Dermis microvascular lymphatic vessel endothelial cell (primary cell): ENCODE results near the gene LGALS3. TPM values are rescaled to one million over a fixed set of nuclear protein-coding genes. Genes with fewer than 3 reads are reported as not detected.

Source experiments
- DNase-seq, 2 donors: peaks; one replicate each; pipeline versions ENCODE4 v3.0.0 to v3.0.0-alpha.2; 2010; ENCODE audit warnings: low read depth in 2 of 2
- total RNA-seq: library from RNA; depleted of rRNA; stranded (reverse); fragments of >200 nt; gene quantifications from 2 replicates; pipeline ENCODE4 v1.2.1, GENCODE V29; 2014

The LGALS3 gene
- total RNA-seq, 1 donor from 2014 or later = 98.5 TPM

- no peak for DNase-seq
These were observed 1.1 kb downstream of the LGALS3 start for GRCh38 chr14:55130196-55130550.

GRCh38 chr14:55131370-55132137 lies 2.5 kb downstream of the LGALS3 start:
- no peak for DNase-seq

DNA sequence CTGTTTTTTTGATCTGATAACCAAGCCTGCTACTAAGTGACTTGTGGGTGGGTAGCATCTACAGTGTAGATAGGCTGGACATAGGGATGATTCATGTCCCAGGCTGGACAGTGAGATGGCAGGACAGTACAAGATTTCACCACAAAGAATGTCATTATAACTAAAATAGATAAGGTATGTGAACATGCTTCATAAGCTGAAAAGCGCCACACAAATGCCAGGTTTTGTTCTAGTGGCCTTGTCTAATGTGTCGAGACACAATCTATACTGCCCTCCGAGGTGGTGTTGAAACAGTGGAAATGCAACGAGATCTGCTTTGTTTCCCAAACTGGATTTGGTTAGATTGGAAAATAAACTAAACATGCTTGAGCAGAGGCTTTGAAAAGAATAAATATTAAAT lies 4.4 kb downstream of the LGALS3 start:
- DNase-seq = peak; percentile 51 to 70

- DNase-seq = peak in 1 of 2 donors; percentile 24
These were observed 7.2 kb downstream of the LGALS3 start for GRCh38 chr14:55136241-55136640.

GRCh38 chr14:55136885-55137786 lies 8.1 kb downstream of the LGALS3 start:
- peak; percentile 67 to 96 for DNase-seq

DNA sequence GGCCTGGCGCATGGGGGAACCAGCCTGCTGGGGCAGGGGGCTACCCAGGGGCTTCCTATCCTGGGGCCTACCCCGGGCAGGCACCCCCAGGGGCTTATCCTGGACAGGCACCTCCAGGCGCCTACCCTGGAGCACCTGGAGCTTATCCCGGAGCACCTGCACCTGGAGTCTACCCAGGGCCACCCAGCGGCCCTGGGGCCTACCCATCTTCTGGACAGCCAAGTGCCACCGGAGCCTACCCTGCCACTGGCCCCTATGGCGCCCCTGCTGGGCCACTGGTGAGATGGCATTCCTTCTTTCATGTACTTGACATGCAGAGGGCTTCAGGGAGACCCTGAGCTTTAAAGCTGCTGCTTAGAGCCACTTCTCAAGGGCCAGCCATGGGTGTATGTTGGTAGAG lies 9.0 kb downstream of the LGALS3 start:
- DNase-seq = no peak

- no peak for DNase-seq
These were observed 10.1 kb downstream of the LGALS3 start for GRCh38 chr14:55139141-55139540.

DNA sequence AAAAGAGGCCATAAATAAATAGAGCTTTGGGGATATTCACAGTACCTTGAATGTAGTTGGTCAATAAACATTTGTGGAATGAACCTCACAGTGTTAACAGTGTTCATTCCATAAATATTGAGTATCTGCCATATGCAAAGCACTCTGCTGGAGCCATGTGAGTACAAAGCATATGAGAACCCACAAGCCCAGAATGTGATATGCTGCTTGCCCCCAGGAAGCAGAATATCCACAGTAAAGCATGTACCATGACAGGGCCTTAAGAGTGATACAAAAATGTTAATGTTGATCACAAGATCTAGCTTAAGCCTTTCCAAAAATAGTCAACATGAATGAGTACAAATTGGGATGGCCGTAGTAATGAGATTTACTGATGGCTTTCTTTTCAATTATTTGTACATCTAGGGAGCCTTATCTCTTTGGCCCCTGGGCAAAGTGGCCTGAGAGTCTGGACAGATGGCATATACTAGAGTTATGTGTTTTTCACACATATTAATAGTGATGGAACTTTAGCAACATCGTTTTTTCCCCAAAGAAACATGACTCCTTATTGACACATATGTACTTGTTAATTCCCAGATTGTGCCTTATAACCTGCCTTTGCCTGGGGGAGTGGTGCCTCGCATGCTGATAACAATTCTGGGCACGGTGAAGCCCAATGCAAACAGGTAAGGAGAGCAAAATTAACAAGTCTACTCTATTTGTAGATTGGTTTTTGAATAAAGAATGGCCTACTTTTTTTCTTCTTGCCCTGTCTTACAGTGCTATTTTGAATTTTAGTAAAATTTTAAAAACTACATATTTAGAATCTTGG lies 10.9 kb downstream of the LGALS3 start:
- no peak for DNase-seq

DNA sequence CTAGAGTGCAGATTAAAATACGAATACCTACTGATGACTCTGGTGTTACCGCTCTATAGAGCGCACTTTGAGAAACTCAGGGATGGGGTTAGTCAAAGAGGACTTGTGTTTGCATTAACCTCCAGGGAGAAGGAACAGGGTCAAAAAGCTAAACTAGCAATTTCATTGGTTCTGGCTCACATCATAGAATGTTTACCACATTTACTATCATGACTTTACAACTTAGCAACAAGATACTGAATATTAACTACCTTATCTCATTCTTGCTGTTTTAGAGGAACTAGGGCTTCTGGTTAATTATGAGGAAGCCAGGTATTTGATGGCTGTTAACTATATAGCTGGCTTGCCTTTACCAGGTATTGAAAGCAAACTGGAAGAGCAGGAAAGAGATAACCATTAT lies 12.8 kb downstream of the LGALS3 start:
- DNase-seq = no peak

DNA sequence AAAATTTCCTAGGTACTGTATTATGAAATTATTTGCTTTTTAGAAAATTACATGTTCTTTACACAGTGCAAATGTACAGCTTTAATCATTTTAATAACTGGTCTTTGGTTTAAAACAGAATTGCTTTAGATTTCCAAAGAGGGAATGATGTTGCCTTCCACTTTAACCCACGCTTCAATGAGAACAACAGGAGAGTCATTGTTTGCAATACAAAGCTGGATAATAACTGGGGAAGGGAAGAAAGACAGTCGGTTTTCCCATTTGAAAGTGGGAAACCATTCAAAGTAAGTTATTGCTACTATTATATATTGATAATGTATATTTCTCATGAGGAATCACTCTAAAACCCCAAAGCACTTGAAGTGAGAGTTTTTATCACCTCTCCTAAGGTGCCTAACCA lies 13.4 kb downstream of the LGALS3 start:
- no peak for DNase-seq

- no peak for DNase-seq
These were observed 17.4 kb downstream of the LGALS3 start for GRCh38 chr14:55146425-55146824.

DNA sequence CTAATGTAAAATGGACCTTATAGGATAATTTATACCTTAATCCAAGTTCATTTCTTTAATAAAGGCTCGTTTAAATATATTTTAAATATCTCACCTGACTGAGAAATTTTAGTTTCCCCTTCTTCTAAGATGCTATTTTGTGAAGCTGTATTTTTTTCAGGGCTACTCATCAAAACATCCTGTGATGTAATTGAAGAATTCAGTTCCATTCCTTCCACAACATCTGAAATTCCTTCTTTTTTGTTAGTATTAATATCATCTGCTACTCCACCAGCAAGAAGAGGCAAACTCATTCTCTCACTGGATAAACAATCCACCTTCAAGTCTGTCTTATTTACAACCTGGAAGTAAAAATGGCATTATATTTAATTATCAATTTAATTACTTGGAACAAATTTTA lies 22.5 kb downstream of the LGALS3 start:
- DNase-seq = no peak

DNA sequence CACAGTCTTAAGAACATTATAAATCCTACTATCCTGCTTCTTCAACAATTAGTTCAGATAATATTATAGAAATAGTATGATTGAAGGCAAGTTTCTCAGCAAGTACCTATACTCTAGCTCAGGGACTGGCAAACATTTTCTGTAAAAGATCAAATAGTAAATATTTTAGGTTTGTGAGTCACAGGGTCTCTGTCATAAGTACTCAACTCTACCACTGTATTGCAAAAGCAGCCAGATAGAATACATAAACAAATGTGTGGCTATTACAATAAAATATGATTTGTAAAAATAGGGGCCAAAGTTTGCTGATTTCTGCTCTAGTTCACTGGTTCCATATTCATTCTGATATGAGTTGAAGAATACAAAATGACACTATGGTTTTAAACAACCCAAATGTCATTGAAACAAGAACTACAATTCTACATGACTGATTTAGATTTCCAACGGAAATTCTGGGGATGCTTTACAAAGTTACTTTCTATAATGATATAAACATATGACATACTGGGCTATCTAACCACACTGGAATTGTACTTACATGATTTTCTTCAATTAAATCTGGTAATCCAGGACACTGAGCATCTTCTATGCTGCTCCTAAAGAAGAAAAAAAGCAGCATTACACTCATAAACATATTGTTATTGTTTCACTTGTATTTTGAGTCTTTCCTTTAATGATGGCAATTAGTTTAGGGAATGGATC lies 23.2 kb downstream of the LGALS3 start:
- no peak for DNase-seq

DNA sequence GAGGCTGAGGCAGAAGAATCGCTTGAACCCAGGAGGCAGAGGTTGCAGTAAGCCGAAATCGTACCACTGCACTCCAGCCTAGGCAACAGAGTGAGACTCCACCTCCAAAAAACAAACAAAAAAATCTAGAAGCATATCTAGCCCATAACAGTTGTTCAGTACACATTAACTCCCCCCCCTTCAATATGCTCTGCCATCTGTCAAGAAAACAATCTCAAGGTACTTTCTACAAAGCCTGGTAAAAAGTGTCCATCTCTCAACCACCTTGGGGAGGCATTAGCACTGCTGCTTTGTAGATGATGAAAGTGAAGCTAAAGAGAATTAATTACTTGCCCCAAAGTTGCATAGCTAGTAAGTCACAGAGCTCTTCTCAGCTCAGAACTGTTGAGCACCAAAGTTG lies 24.9 kb downstream of the LGALS3 start:
- no peak for DNase-seq

DNA sequence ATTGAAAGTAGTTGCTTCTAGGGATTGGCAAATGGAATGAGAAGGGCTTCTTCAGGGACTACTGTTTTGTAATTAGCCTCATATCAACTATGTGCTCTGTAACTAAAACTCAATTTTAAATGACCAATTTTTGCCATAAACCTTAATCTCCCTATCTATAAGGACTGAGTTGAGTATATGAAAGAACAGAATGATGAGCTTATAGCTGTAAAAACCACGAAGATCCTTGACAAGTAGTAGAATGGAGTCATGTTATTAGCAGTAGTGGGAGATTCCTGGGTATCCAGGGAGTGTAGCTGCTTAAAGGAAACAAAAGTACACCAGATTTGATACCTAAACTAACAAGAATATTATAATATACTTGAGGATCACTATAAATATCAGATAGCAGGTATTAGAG lies 28.0 kb downstream of the LGALS3 start:
- DNase-seq = no peak

GRCh38 chr14:55158412-55158811 lies 29.4 kb downstream of the LGALS3 start:
- no peak for DNase-seq

DNA sequence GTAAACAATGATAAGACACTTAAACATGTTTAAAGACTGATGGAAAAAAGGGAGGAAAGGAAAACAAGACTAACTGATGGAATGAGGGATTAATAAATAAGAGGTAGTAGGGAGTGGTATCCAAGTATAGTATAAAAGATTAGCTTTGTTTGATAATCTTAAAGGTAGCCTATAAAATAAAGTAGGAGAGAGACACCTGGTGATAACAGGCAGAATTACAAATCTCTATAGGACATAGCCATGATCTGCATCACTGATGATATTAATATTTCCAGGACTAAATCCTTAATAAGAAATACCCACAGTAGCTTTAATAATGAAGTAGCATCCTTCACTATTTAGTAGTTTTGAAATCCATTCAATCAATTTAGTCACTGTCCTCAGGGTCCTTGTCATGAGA lies 31.9 kb downstream of the LGALS3 start:
- peak; percentile 43 to 59 for DNase-seq

DNA sequence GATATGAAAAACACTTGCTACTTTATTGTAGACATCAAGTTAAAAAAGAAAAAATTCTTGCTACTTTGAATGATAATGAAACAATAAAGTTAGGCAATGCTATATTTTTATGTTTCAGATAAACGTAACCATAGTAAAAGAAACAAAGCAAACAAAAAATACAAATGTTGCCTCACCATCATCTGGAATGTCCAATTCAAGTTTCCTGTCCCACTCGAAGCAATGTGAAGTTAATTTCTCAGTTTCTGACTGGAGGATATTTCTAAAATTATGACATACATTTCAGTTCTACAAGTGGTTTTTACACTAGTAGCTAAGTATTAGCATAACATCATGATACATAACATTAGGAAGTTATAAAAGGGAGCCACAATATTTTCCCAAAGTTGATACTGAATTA lies 41.5 kb downstream of the LGALS3 start:
- peak in 1 of 2 donors; percentile 16 for DNase-seq

DNA sequence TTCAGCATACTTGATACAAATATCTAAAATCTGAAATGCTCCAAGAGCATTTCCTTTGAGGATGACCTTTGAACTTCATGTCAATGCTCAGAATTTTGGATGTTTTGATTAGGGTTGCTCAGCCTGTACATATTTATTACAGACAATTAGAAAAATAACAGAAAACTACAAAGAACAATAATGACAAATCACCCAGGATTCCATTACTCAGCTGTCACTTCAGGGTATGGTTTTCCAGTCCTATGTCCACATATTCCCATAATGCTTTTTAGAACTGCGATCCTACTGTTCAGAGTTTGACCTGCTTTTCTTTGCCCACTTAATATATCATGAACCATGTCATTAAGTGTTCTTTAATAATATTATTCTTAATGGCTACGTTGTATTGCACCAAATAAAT lies 51.0 kb downstream of the LGALS3 start:
- no peak for DNase-seq

DNA sequence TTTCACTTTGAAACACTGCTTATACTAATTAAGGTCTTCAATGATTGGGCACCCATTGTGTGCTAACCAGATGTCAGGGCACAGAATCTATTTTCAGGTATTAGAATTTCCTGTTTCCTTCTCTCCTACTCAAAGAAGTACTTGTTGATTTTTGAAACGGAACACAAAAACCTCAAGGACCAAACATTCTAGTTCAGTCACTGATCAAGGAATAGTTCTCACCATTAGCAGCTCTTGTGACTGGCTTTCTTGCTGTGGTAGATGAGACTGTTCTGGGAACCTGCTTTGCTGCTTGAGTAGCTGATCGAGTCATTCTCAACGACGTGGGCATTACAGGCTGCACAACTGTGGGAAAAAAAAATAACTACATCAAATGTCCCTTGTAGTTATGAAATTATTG lies 51.4 kb downstream of the LGALS3 start:
- DNase-seq = peak in 1 of 2 donors; percentile 23

DNA sequence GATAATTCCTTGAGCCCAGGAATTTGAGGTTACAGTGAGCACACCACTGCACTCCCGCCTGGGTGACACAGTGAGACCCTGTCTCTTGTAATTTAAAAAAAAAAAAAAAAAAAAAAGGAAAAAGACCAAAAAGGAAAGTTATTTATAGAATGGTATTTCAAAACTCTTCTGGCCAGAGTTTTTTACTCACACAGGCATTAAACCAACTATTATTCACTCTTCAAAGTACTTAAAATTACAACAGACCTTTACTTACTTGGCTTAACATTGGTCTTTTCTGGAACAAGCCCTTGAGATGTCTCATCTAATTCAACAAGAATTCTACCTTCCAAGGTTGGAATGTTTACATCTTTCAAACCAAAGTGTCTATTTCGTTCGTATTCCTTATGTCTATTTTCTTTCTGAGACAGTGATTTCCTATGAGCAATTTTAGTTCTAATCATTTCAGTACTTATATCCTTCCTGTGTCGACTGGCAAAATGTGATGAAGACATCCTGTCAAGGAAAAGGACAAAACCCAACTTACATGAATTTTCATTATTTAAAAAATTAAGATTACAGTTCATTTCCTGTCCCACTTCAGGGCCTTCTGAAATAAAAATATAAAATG lies 59.7 kb downstream of the LGALS3 start:
- DNase-seq = peak in 1 of 2 donors; percentile 44
